Trophoblast cell (in vitro differentiated cells and primary cell): ENCODE data around the gene CABCOCO1.

Experiments used
- DNase-seq, 2 donors: peaks; one replicate each; pipeline ENCODE4 v3.0.0-alpha.2; 2016
- H2AFZ ChIP-seq: 2 replicates; pipeline ENCODE4 v1.6.1; 2013; ENCODE audit warnings: low read length, moderate library complexity, mild to moderate bottlenecking; ENCODE audit not compliant: insufficient read depth, poor library complexity
- H2AK5ac ChIP-seq: 2 replicates; pipeline ENCODE4 v1.6.1; 2013; ENCODE audit warnings: mild to moderate bottlenecking, low read length
- H2BK120ac ChIP-seq: 2 replicates; pipeline ENCODE4 v1.6.1; 2013; ENCODE audit warnings: low read length, mild to moderate bottlenecking, moderate library complexity; ENCODE audit not compliant: insufficient read depth, poor library complexity
- H2BK12ac ChIP-seq: 2 replicates; pipeline ENCODE4 v1.6.1; 2013; ENCODE audit warnings: mild to moderate bottlenecking, low read length, moderate library complexity
- H2BK5ac ChIP-seq: 2 replicates; pipeline ENCODE4 v1.6.1; 2013; ENCODE audit warnings: low read length, low read depth, moderate library complexity, mild to moderate bottlenecking; ENCODE audit not compliant: poor library complexity
- H3K14ac ChIP-seq: 2 replicates; pipeline ENCODE4 v1.6.1; 2013; ENCODE audit warnings: mild to moderate bottlenecking, low read length
- H3K18ac ChIP-seq: 2 replicates; pipeline ENCODE4 v1.6.1; 2013; ENCODE audit warnings: mild to moderate bottlenecking, low read length
- H3K23ac ChIP-seq: 2 replicates; pipeline ENCODE4 v1.6.1; 2013; ENCODE audit warnings: low read length
- H3K27ac ChIP-seq: 2 replicates; pipeline ENCODE4 v1.5.1; 2013; ENCODE audit warnings: low read depth, mild to moderate bottlenecking, inconsistent platforms, low read length, moderate library complexity
- H3K27me3 ChIP-seq: 2 replicates; pipeline ENCODE4 v1.6.1; 2013; ENCODE audit warnings: inconsistent platforms, mild to moderate bottlenecking, low read length, moderate library complexity; ENCODE audit not compliant: insufficient read depth
- H3K36me3 ChIP-seq, 2 experiments: 1 replicate in 1 of 2; 2 replicates in 1 of 2; pipeline ENCODE4 v1.6.1; 2013; ENCODE audit warnings: low read length in 2 of 2, mild to moderate bottlenecking in 2 of 2, moderate library complexity in 1 of 2; ENCODE audit not compliant: insufficient read depth in 2 of 2, control insufficient read depth in 1 of 2
- H3K4ac ChIP-seq: 2 replicates; pipeline ENCODE4 v1.6.1; 2013; ENCODE audit warnings: low read depth, mild to moderate bottlenecking, low read length, moderate library complexity
- H3K4me1 ChIP-seq, 2 experiments: 1 replicate in 1 of 2; 2 replicates in 1 of 2; pipeline ENCODE4 v1.6.1; 2013; ENCODE audit warnings: low read length in 2 of 2, mild to moderate bottlenecking in 2 of 2, moderate library complexity in 1 of 2; ENCODE audit not compliant: insufficient read depth in 2 of 2, control insufficient read depth in 1 of 2
- H3K4me2 ChIP-seq: 2 replicates; pipeline ENCODE4 v1.6.1; 2013; ENCODE audit warnings: inconsistent platforms, mild to moderate bottlenecking, low read length, moderate library complexity
- H3K4me3 ChIP-seq: 2 replicates; pipeline ENCODE4 v1.5.1; 2013; ENCODE audit warnings: mild to moderate bottlenecking, low read depth, low read length, inconsistent platforms
- H3K79me1 ChIP-seq: one replicate; pipeline ENCODE4 v1.6.1; 2013; ENCODE audit warnings: low read length
- H3K79me2 ChIP-seq: 2 replicates; pipeline ENCODE4 v1.6.1; 2013; ENCODE audit warnings: low read length, mild to moderate bottlenecking; ENCODE audit not compliant: control insufficient read depth, insufficient read depth, poor library complexity
- H3K9ac ChIP-seq: 2 replicates; pipeline ENCODE4 v1.6.1; 2013; ENCODE audit warnings: mild to moderate bottlenecking, low read length
- H3K9me3 ChIP-seq: 2 replicates; pipeline ENCODE4 v1.6.1; 2013; ENCODE audit warnings: low read depth, mild to moderate bottlenecking, control low read depth, inconsistent platforms, low read length; ENCODE audit not compliant: insufficient read depth
- H4K12ac ChIP-seq: 2 replicates; pipeline ENCODE4 v1.6.1; 2013; ENCODE audit warnings: low read depth, mild to moderate bottlenecking, low read length, moderate library complexity
- H4K8ac ChIP-seq: 2 replicates; pipeline ENCODE4 v1.6.1; 2013; ENCODE audit warnings: low read depth, mild to moderate bottlenecking, low read length, moderate library complexity
- H4K91ac ChIP-seq: one replicate; pipeline ENCODE4 v1.6.1; 2013; ENCODE audit warnings: low read depth, mild to moderate bottlenecking, low read length, moderate library complexity
- WGBS: extraction: QIAGEN DNeasy Blood & Tissue Kit; methylation state at CpG from one replicate; pipeline ENCODE4 v1.1.7; 2013; ENCODE audit warnings: missing lambda C conversion rate; ENCODE audit not compliant: insufficient read length, insufficient coverage; ENCODE audit errors: extremely low coverage; 5-methylcytosine and 5-hydroxymethylcytosine counted together

CABCOCO1 gene

DNA sequence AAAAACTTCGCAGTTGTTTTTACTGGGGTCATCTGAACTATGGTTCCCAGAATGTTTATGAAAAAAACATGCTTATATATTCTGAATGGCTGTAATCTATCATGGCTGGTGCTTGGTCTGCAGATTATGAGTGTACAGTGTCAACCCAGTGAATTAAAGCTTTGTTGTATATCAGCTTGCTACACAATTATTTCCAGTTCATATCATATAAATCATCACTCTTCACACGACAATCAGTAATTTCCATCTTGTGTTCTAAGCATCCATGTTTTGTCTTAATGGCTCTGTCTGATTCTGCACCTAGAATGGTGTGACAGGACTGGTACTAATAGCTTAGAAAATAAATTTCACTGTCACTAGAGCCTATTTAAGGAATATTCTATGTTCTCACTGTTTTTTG lies 83.6 kb downstream of the CABCOCO1 start:
- Histone ChIP-seq H3K9ac (no peak overlapping the region), H3K79me2 (no peaks in the 10 kb centered on the region), H3K4me1 (no peaks in the 10 kb centered on the region), H4K91ac (no peak overlapping the region), H3K4ac (no peak overlapping the region), H2BK120ac (no peak overlapping the region), H2BK5ac (no peak overlapping the region), H3K23ac (no peak overlapping the region), H3K18ac (no peak overlapping the region), H3K14ac (no peak overlapping the region), H2BK12ac (no peak overlapping the region), H3K27ac (no peak overlapping the region), H2AFZ (no peak overlapping the region), H3K4me3 (no peak overlapping the region), H3K4me2 (no peak overlapping the region), H3K36me3 (no peaks in the 10 kb centered on the region), H4K8ac (no peak overlapping the region), H3K9me3 (no peaks in the 10 kb centered on the region), H3K27me3 (no peaks in the 10 kb centered on the region), H3K79me1 (no peaks in the 10 kb centered on the region), H2AK5ac (no peak overlapping the region), H4K12ac (no peak overlapping the region)
- WGBS: no CpG with 5 or more reads among the region's 2 CpGs
- no peak for DNase-seq

DNA sequence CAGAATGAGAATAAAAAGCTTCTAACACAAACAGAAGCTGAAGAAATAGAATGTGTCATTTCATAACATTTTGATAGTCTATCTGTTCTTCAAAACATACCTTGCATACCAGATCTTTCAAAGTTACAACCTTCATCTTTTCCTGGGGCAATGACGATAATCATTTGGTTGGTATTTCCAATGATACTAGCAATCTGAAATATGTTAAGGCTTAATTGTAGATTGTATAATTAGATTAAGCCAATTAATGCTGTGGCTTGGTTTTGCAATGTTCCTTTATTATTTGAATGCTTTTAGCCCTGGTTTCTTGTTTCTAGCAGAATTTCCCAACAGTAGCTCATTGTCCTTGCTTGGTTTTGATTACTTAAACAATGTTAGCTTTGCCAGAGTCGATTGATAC lies 84.6 kb downstream of the CABCOCO1 start:
- H4K12ac ChIP-seq: no peak overlapping the region
- no peaks in the 10 kb centered on the region for H3K36me3 ChIP-seq
- H3K27ac ChIP-seq: no peak overlapping the region
- H3K4me1 ChIP-seq: no peaks in the 10 kb centered on the region
- no peak overlapping the region for H4K91ac ChIP-seq
- H3K23ac ChIP-seq: no peak overlapping the region
- H3K9me3 ChIP-seq: no peaks in the 10 kb centered on the region
- H3K79me2 ChIP-seq: no peaks in the 10 kb centered on the region
- no peak overlapping the region for H2AFZ ChIP-seq
- H3K79me1 ChIP-seq: no peaks in the 10 kb centered on the region
- H3K14ac ChIP-seq: no peak overlapping the region
- no peak overlapping the region for H3K9ac ChIP-seq
- H3K4me3 ChIP-seq: no peak overlapping the region
- no peak overlapping the region for H3K18ac ChIP-seq
- no peak overlapping the region for H3K4ac ChIP-seq
- H2AK5ac ChIP-seq: no peak overlapping the region
- H4K8ac ChIP-seq: no peak overlapping the region
- H3K27me3 ChIP-seq: no peaks in the 10 kb centered on the region
- no peak overlapping the region for H2BK120ac ChIP-seq
- no CpG with 5 or more reads among the region's 2 CpGs for WGBS
- H2BK5ac ChIP-seq: no peak overlapping the region
- peak in 1 of 2 donors; percentile 80 for DNase-seq
- no peak overlapping the region for H3K4me2 ChIP-seq
- no peak overlapping the region for H2BK12ac ChIP-seq

DNA sequence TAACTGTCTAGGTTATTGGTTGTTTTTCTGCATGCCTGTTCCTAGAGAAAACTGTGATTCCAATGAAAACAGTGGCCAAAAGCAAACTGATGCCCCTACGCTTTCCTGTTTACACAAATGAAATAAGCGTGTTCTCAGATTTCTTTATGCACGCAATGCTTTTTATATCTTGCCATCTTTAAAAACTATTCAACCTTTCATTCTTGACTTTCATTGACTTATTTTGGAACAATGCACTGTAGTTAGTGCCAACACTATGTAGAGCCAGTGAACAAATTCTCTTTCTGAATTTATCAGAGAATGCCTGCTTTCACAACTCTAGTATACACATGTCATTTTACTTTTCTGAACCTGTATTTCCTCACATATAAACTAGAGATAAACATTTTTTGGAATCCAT lies 86.6 kb downstream of the CABCOCO1 start:
- Histone ChIP-seq H3K27ac (no peak overlapping the region), H3K9me3 (no peaks in the 10 kb centered on the region), H3K79me2 (no peaks in the 10 kb centered on the region), H4K91ac (no peak overlapping the region), H2AK5ac (no peak overlapping the region), H3K4ac (no peak overlapping the region), H3K79me1 (no peaks in the 10 kb centered on the region), H3K4me1 (no peaks in the 10 kb centered on the region), H3K4me3 (no peak overlapping the region), H2BK12ac (no peak overlapping the region), H2BK5ac (no peak overlapping the region), H3K14ac (no peak overlapping the region), H2AFZ (no peak overlapping the region), H3K4me2 (no peak overlapping the region), H4K8ac (no peak overlapping the region), H3K23ac (no peak overlapping the region), H3K36me3 (no peaks in the 10 kb centered on the region), H3K18ac (no peak overlapping the region), H2BK120ac (no peak overlapping the region), H3K9ac (no peak overlapping the region), H4K12ac (no peak overlapping the region), H3K27me3 (no peaks in the 10 kb centered on the region)
- WGBS: no CpG with 5 or more reads among the region's 3 CpGs
- DNase-seq: no peak

DNA sequence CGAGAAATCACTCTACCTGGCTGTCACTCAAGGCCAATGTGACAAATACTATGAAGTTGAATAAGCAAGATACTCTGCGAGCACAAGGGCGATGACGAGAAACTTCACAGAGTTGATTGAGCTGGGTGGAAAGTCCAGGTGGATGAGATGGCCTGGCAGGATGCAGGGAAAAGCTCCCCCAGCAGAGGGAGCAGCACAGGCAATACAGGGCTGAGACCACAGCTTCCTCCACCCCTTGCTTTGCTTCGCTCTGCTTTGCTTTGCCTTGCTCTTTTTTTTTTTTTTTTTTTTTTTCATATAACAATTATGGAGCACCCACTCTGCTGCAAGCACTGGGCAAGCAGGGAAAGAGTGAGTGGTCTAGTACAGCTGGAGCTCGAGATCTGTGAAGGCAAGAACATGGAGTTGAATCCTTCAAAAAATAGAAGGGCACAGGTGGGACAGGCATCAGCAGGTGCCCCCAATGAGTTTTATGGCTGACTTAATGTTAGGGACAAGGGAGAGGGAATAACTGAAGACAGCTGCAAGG lies 88.3 kb downstream of the CABCOCO1 start:
- Histone ChIP-seq H3K9me3 (no peaks in the 10 kb centered on the region), H3K18ac (no peak overlapping the region), H3K4ac (no peak overlapping the region), H3K23ac (no peak overlapping the region), H3K79me2 (no peaks in the 10 kb centered on the region), H3K9ac (no peak overlapping the region), H2AK5ac (no peak overlapping the region), H3K14ac (no peak overlapping the region), H2BK120ac (no peak overlapping the region), H3K4me2 (no peak overlapping the region), H3K79me1 (no peaks in the 10 kb centered on the region), H2BK5ac (no peak overlapping the region), H3K36me3 (no peaks in the 10 kb centered on the region), H4K8ac (no peak overlapping the region), H4K91ac (no peak overlapping the region), H3K4me1 (no peaks in the 10 kb centered on the region), H3K4me3 (no peak overlapping the region), H3K27me3 (no peaks in the 10 kb centered on the region), H2BK12ac (no peak overlapping the region), H2AFZ (no peak overlapping the region), H3K27ac (no peak overlapping the region), H4K12ac (no peak overlapping the region)
- no CpG with 5 or more reads among the region's 6 CpGs for WGBS
- peak; percentile 57 to 81 for DNase-seq
